ENCODE measurements around the gene RFTN1. TPM values are rescaled to one million over a fixed set of nuclear protein-coding genes. Genes with fewer than 3 reads are reported as not detected.
A peak's percentile ranks its signal among the peaks of the same experiment; 100 is the strongest.

RFTN1 gene
- total RNA-seq, 1 experiment from 2014 or later = 4.5 TPM

- Mint-ChIP-seq H3K36me3 (ENCODE audit: insufficient read depth, unreplicated experiment) (no peaks in the 10 kb centered on the region), H3K4me1 (ENCODE audit: insufficient read depth, unreplicated experiment) (peaks cover 4% of the 10 kb centered on the region), H3K27ac (ENCODE audit: low read depth, unreplicated experiment) (no peak overlapping the region), H3K4me3 (ENCODE audit: unreplicated experiment) (no peak overlapping the region), H3K27me3 (ENCODE audit: insufficient read depth, unreplicated experiment) (no peaks in the 10 kb centered on the region), H3K9me3 (ENCODE audit: unreplicated experiment) (no peaks in the 10 kb centered on the region)
- ChIA-PET POLR2A (no interaction called here), CTCF (no interaction called here)
- TF ChIP-seq CTCF (IDR thresholded peaks at IDR 0.05; ENCODE audit: unreplicated experiment) = no peak
- DNase-seq (ENCODE audit: unreplicated experiment) = peak; percentile 23
- no TSS peak for BruUV-seq (replicated peaks)
- intact Hi-C loops (cut with micrococcal nuclease) = no loop called here
Observed at GRCh38 chr3:16419640-16420241, 93.8 kb downstream of the RFTN1 start.

- ChIA-PET CTCF (interaction anchor here (0.7 kb wide), 1 partner anchor 165 kb away, joined by 3 read pairs; no protein-coding TSS in a partner anchor), POLR2A (interaction anchor here (0.8 kb wide), 1 partner anchor 9 kb away, joined by 3 read pairs; no protein-coding TSS in a partner anchor)
- intact Hi-C loops (cut with micrococcal nuclease) = no loop called here
- TF ChIP-seq CTCF (IDR thresholded peaks at IDR 0.05; ENCODE audit: unreplicated experiment) = no peak
- Mint-ChIP-seq H3K36me3 (ENCODE audit: insufficient read depth, unreplicated experiment) (no peaks in the 10 kb centered on the region), H3K27me3 (ENCODE audit: insufficient read depth, unreplicated experiment) (no peaks in the 10 kb centered on the region), H3K9me3 (ENCODE audit: unreplicated experiment) (no peaks in the 10 kb centered on the region), H3K4me3 (ENCODE audit: unreplicated experiment) (no peak overlapping the region), H3K4me1 (ENCODE audit: insufficient read depth, unreplicated experiment) (peaks cover 4% of the 10 kb centered on the region), H3K27ac (ENCODE audit: low read depth, unreplicated experiment) (no peak overlapping the region)
- BruUV-seq (replicated peaks) = no TSS peak
- no peak for DNase-seq (ENCODE audit: unreplicated experiment)
Observed at GRCh38 chr3:16417945-16418739, 95.4 kb downstream of the RFTN1 start.

GRCh38 chr3:16415911-16416476, 97.5 kb downstream of the RFTN1 start:
- TF ChIP-seq CTCF (IDR thresholded peaks at IDR 0.05; ENCODE audit: unreplicated experiment) = no peak
- Mint-ChIP-seq H3K9me3 (ENCODE audit: unreplicated experiment) (no peaks in the 10 kb centered on the region), H3K4me3 (ENCODE audit: unreplicated experiment) (no peak overlapping the region), H3K4me1 (ENCODE audit: insufficient read depth, unreplicated experiment) (peaks cover 4% of the 10 kb centered on the region), H3K36me3 (ENCODE audit: insufficient read depth, unreplicated experiment) (no peaks in the 10 kb centered on the region), H3K27me3 (ENCODE audit: insufficient read depth, unreplicated experiment) (no peaks in the 10 kb centered on the region), H3K27ac (ENCODE audit: low read depth, unreplicated experiment) (no peak overlapping the region)
- BruUV-seq (replicated peaks) = no TSS peak
- CTCF ChIA-PET = interaction anchor here (0.6 to 0.7 kb wide), 3 partner anchors 37 to 1047 kb away, joined by 3 to 5 read pairs (median 3); no protein-coding TSS in a partner anchor
- intact Hi-C loops (cut with micrococcal nuclease) = no loop called here
- no peak for DNase-seq (ENCODE audit: unreplicated experiment)
- POLR2A ChIA-PET = no interaction called here

GRCh38 chr3:16413321-16413720, 100.2 kb downstream of the RFTN1 start:
- CTCF ChIA-PET = no interaction called here
- no peaks in the 10 kb centered on the region for H3K9me3 Mint-ChIP-seq (ENCODE audit: unreplicated experiment)
- no TSS peak for BruUV-seq (replicated peaks)
- no peak overlapping the region for H3K4me3 Mint-ChIP-seq (ENCODE audit: unreplicated experiment)
- intact Hi-C loops (cut with micrococcal nuclease) = no loop called here
- no peaks in the 10 kb centered on the region for H3K27me3 Mint-ChIP-seq (ENCODE audit: insufficient read depth, unreplicated experiment)
- no peak overlapping the region for H3K27ac Mint-ChIP-seq (ENCODE audit: low read depth, unreplicated experiment)
- no peaks in the 10 kb centered on the region for H3K4me1 Mint-ChIP-seq (ENCODE audit: insufficient read depth, unreplicated experiment)
- POLR2A ChIA-PET = interaction anchor here (0.6 kb wide), 1 partner anchor 137 kb away, joined by 3 read pairs; no protein-coding TSS in a partner anchor
- TF ChIP-seq CTCF (IDR thresholded peaks at IDR 0.05; ENCODE audit: unreplicated experiment) = no peak
- no peak for DNase-seq (ENCODE audit: unreplicated experiment)
- no peaks in the 10 kb centered on the region for H3K36me3 Mint-ChIP-seq (ENCODE audit: insufficient read depth, unreplicated experiment)
